ENCODE measurements around the gene LRBA.
A peak's percentile ranks its signal among the peaks of the same experiment; 100 is the strongest.

LRBA gene

DNA sequence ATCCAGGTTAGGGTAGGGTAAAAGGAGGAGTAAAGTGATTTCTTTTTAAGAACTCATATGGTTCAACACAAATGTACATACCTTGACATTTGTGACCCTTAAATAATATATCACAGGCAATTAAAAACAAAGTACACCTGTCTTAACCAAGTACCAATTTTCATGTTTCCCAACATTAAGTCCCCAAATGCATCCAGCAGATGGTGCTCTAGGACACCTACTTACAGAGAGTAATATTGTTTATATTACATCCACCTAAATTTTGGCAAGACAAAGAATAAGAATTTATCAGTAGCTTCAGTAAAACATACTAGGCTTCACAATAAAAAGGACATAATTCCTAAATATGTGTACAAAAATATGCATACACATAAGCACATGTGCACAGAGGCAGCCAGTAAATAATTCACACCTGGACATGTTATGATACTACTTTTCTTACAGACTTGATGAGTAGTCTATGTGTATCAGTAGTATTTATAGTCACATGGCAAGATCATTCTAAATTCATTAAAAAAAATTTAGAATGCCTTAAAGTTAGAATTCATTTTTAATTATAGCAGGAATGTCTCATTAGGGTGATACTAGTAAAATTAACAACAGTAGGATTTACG is 717.1 kb downstream of the LRBA start:
- H3K4me3 ChIP-seq = no peak overlapping the region
- H3K36me3 ChIP-seq = no peaks in the 10 kb centered on the region
- H3K9ac ChIP-seq = no peak overlapping the region
- H3K4me1 ChIP-seq = no peaks in the 10 kb centered on the region
- H3K4me2 ChIP-seq = no peak overlapping the region
- no peaks in the 10 kb centered on the region for H4K20me1 ChIP-seq
- H3K27ac ChIP-seq = no peak overlapping the region
- TF ChIP-seq Cebpa-rat (IDR thresholded peaks at IDR 0.05) = no peak
- no peaks in the 10 kb centered on the region for H3K9me3 ChIP-seq
- no peaks in the 10 kb centered on the region for H3K27me3 ChIP-seq

DNA sequence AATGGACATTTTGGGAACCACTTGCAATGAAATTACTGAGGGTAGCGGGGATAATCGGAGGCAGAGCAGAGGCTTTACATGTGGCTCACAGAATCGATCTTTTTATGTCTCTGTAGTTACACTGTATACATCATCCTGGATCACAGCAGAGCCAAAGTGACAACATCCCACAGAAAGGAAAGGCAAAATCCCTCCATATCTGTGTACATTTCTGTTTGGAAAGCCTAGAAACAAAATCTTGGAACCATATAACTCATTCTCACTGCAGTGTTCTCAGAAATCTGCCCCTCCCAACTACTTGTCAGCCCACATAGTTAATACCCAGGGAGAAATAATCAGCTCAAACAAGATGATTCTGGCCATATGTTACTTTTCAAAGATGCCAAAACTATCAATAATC is 725.2 kb downstream of the LRBA start:
- H4K20me1 ChIP-seq = no peaks in the 10 kb centered on the region
- H3K4me2 ChIP-seq = no peak overlapping the region
- H3K9ac ChIP-seq = no peak overlapping the region
- no peak overlapping the region for H3K27ac ChIP-seq
- no peaks in the 10 kb centered on the region for H3K4me1 ChIP-seq
- TF ChIP-seq Cebpa-rat (IDR thresholded peaks at IDR 0.05) = no peak
- no peaks in the 10 kb centered on the region for H3K9me3 ChIP-seq
- H3K4me3 ChIP-seq = no peak overlapping the region
- no peaks in the 10 kb centered on the region for H3K27me3 ChIP-seq
- no peaks in the 10 kb centered on the region for H3K36me3 ChIP-seq

DNA sequence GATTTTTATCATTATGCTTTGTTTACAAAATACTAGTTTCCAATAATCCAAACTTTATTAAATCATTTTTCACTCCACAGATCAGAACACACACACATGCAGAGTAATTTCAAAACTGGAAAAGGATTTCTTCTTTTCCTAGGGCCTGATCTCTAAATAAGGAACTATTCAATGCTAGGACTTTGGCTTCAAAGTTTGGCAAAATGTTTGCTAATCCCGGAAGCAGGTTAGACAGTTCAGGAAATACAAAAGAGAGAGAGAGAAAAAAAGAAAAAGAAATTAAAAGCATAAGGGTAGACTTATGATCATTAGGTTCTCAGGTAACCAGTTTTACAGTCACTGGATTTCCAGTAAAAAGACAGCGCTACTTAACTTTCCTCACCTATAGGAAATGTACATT is 725.9 kb downstream of the LRBA start:
- Histone ChIP-seq H3K4me3 (no peak overlapping the region), H3K27me3 (no peaks in the 10 kb centered on the region), H3K9me3 (no peaks in the 10 kb centered on the region), H3K4me2 (no peak overlapping the region), H3K9ac (no peak overlapping the region), H3K27ac (no peak overlapping the region), H3K4me1 (no peaks in the 10 kb centered on the region), H3K36me3 (no peaks in the 10 kb centered on the region), H4K20me1 (no peaks in the 10 kb centered on the region)
- no peak for TF ChIP-seq Cebpa-rat (IDR thresholded peaks at IDR 0.05)

DNA sequence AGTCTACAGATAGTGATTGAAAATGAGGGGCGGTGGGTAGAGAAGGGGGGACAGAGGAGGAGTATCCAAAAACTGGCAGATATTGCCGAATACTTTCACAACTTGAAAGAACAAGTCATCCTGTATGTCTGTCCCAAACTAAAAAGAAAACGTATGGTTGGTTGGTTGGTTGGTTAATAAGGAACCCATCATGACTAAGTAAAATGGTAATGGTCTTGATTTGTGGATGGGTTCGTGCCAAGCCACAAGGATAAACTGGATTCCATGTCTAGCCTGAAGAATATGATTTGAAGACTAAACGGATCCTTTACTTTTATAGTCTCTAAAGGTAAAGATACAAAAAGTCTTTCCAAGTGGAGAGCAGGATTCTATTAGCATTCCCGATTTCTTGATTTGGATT is 728.4 kb downstream of the LRBA start:
- no peak overlapping the region for H3K9ac ChIP-seq
- TF ChIP-seq Cebpa-rat (IDR thresholded peaks at IDR 0.05) = no peak
- H3K4me3 ChIP-seq = no peak overlapping the region
- no peaks in the 10 kb centered on the region; the same call in 1 of the 2 replicates for H3K4me1 ChIP-seq
- no peak overlapping the region for H3K4me2 ChIP-seq
- H3K36me3 ChIP-seq = peaks cover 10% of the 10 kb centered on the region; the same call in 1 of the 2 replicates
- no peaks in the 10 kb centered on the region for H3K27me3 ChIP-seq
- no peaks in the 10 kb centered on the region for H4K20me1 ChIP-seq
- no peak overlapping the region for H3K27ac ChIP-seq
- H3K9me3 ChIP-seq = no peaks in the 10 kb centered on the region

- Histone ChIP-seq H3K9me3 (no peaks in the 10 kb centered on the region), H3K27me3 (no peaks in the 10 kb centered on the region), H3K4me2 (no peak overlapping the region), H3K9ac (no peak overlapping the region), H3K4me1 (peaks cover 16% of the 10 kb centered on the region), H4K20me1 (no peaks in the 10 kb centered on the region), H3K27ac (no peak overlapping the region), H3K4me3 (no peak overlapping the region), H3K36me3 (peaks cover 10% of the 10 kb centered on the region; the same call in 1 of the 2 replicates)
- TF ChIP-seq Cebpa-rat (IDR thresholded peaks at IDR 0.05) = no peak
Measured at GRCh38 chr4:150283689-150284088, 731.4 kb downstream of the LRBA start.

- Histone ChIP-seq H3K4me2 (peak overlapping the region; percentile 41), H3K9me3 (no peaks in the 10 kb centered on the region)
Measured at GRCh38 chr4:150280975-150281374, 734.1 kb downstream of the LRBA start.

DNA sequence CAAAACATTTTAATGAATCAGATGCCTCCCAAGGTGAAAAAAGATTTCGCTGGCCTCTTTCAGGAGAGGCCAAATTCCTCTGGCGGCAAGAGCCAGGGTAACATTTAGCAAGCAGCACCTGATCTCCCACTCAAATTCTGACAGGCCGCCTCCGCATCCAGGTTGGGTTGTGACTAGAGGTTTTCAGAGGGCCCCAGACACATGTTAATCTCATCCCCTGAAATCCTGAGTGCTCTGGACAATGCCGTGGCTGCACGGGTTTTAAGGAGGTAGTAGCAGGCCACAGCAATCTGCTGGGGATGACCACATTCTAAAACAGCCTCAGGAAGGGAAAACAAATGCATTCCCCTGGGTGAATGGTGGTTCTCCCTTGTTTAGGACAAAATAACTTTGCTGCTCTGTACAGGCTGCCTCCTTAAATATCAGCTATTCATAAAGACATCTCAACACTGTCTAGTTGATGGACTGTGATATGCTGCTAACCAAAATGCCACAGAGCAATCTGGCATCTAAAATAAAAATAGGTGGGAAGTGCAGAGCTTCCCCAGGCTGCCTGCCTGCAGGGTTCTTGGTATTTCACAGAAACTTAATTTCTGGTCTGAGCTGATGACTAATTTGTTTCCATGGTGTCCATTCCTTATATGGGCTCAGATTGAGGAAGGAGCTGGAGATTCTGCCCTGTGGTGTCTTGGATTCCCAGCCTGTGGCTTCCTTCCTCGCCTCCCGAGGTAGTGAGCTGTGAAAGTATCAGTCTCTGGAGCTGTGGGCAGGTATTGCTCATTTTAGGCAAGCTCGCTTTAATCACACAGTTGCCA is 734.8 kb downstream of the LRBA start:
- Histone ChIP-seq H3K9ac (no peak overlapping the region), H3K36me3 (peaks cover 14% of the 10 kb centered on the region; the same call in 1 of the 2 replicates), H3K27ac (no peak overlapping the region; the same call in 1 of the 2 replicates), H3K4me1 (peaks cover 16% of the 10 kb centered on the region), H3K9me3 (no peaks in the 10 kb centered on the region), H3K4me3 (no peak overlapping the region), H3K4me2 (peak overlapping the region; percentile 41), H3K27me3 (no peaks in the 10 kb centered on the region), H4K20me1 (no peaks in the 10 kb centered on the region)
- TF ChIP-seq Cebpa-rat (IDR thresholded peaks at IDR 0.05) = no peak

More at GRCh38 chr4:150280975-150281374, 734.1 kb downstream of the LRBA start:
- Histone ChIP-seq H4K20me1 (no peaks in the 10 kb centered on the region), H3K36me3 (peaks cover 14% of the 10 kb centered on the region; the same call in 1 of the 2 replicates), H3K4me3 (no peak overlapping the region), H3K9ac (no peak overlapping the region), H3K27me3 (no peaks in the 10 kb centered on the region), H3K27ac (no peak overlapping the region), H3K4me1 (peaks cover 16% of the 10 kb centered on the region)
- no peak for TF ChIP-seq Cebpa-rat (IDR thresholded peaks at IDR 0.05)

GRCh38 chr4:150278206-150278605 is 736.9 kb downstream of the LRBA start:
- H3K36me3 ChIP-seq = peaks cover 13% of the 10 kb centered on the region; the same call in 1 of the 2 replicates
- TF ChIP-seq Cebpa-rat (IDR thresholded peaks at IDR 0.05) = no peak

DNA sequence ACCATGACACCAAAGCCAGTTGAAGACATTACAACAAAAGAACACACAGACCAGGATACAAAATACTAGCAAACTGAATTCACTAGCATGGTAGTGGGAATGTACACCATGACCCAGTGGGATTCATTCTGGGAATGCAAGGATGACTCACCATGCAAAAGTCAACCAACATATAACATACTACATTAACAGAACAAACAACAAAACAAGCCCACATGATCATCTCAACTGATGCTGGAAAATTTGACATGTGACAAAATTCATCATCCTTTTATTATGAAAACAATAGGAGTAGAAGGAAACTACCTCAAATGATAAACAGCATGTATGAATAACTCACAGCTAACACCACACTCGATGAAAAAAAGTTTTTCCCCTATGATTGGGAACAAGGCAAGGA is 746.6 kb downstream of the LRBA start:
- Histone ChIP-seq H3K9ac (no peak overlapping the region), H3K4me3 (no peak overlapping the region), H3K9me3 (peaks cover 8% of the 10 kb centered on the region; the same call in 1 of the 2 replicates), H3K27ac (no peak overlapping the region), H3K4me1 (no peaks in the 10 kb centered on the region), H3K4me2 (no peak overlapping the region), H3K36me3 (peaks cover 24% of the 10 kb centered on the region), H3K27me3 (no peaks in the 10 kb centered on the region), H4K20me1 (no peaks in the 10 kb centered on the region)
- no peak for TF ChIP-seq Cebpa-rat (IDR thresholded peaks at IDR 0.05)

More at GRCh38 chr4:150278206-150278605, 736.9 kb downstream of the LRBA start:
- H3K4me1 ChIP-seq = peaks cover 16% of the 10 kb centered on the region
- no peaks in the 10 kb centered on the region for H3K9me3 ChIP-seq
- no peaks in the 10 kb centered on the region for H4K20me1 ChIP-seq
- no peak overlapping the region for H3K4me2 ChIP-seq
- no peak overlapping the region for H3K9ac ChIP-seq
- H3K27ac ChIP-seq = no peak overlapping the region
- H3K27me3 ChIP-seq = no peaks in the 10 kb centered on the region
- no peak overlapping the region for H3K4me3 ChIP-seq

GRCh38 chr4:150265806-150266205 is 749.3 kb downstream of the LRBA start:
- no peak overlapping the region for H3K4me3 ChIP-seq
- H3K27ac ChIP-seq = no peak overlapping the region
- H3K36me3 ChIP-seq = peaks cover 20% of the 10 kb centered on the region
- H3K4me2 ChIP-seq = no peak overlapping the region
- no peak overlapping the region for H3K9ac ChIP-seq
- no peaks in the 10 kb centered on the region for H4K20me1 ChIP-seq
- no peaks in the 10 kb centered on the region for H3K9me3 ChIP-seq
- H3K27me3 ChIP-seq = no peaks in the 10 kb centered on the region
- TF ChIP-seq Cebpa-rat (IDR thresholded peaks at IDR 0.05) = no peak
- H3K4me1 ChIP-seq = no peaks in the 10 kb centered on the region
